ENCODE data around the gene UBE2F.
A peak's percentile ranks its signal among the peaks of the same experiment; 100 is the strongest.

Gene UBE2F, protein sequence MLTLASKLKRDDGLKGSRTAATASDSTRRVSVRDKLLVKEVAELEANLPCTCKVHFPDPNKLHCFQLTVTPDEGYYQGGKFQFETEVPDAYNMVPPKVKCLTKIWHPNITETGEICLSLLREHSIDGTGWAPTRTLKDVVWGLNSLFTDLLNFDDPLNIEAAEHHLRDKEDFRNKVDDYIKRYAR

GRCh38 chr2:237966565-237967462 is at the start of gene UBE2F:
Gene UBE2F (plus strand): TSS chr2:237967014. CDS start chr2:237973108, 6,094 bp downstream.
- H3K27me3 ChIP-seq (replicated peaks; ENCODE audit: control insufficient read depth, insufficient read depth, low read length), result no peaks in the 10 kb centered on the region
- peak within 1 kb of the TSS; percentile 92 for H3K4me3 ChIP-seq (ENCODE audit: low read length)
- DNase-seq (ENCODE audit: low read depth), result peak; percentile 99
- peaks cover 33% of the 10 kb centered on the region for H3K4me1 ChIP-seq (ENCODE audit: control insufficient read depth, insufficient read depth, low read length)
- H3K9me3 ChIP-seq (ENCODE audit: control insufficient read depth, low read length), result peaks cover 14% of the 10 kb centered on the region
- H3K36me3 ChIP-seq (ENCODE audit: control insufficient read depth, insufficient read depth, low read length, severe bottlenecking), result no peaks in the 10 kb centered on the region
- H3K9ac ChIP-seq (ENCODE audit: low read length), result peak within 1 kb of the TSS; percentile 91

DNA sequence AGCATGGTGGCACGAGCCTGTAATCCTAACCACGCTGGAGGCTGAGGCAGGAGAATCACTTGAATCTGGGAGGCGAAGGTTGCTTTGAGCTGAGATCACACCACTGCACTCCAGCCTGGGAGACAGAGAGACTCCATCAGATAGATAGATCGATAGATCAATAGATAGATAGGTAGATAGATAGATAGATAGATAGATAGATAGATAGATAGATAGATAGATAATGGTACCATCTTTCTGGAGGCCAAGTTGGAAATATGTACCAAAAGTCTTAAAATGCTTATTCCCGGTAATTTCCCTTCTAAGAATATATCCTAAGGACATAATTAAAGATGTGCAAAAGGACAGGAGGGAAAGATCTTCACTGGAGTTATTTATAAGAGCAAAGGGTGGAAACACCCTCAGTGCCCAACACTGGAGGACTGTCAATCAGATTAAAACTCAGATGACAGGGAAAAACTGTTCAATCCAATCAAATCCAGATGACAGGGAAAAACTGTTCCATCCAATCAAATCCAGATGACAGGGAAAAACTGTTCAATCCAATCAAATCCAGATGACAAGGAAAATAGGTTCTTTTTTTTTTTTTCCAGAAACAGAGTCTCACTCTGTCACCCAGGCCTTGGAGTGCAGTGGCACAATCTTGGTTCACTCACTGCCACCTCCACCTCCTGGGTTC is 49.0 kb upstream of the UBE2F start:
- Histone ChIP-seq H3K9ac (ENCODE audit: low read length) (no peak overlapping the region), H3K36me3 (ENCODE audit: control insufficient read depth, insufficient read depth, low read length, severe bottlenecking) (no peaks in the 10 kb centered on the region), H3K4me1 (ENCODE audit: control insufficient read depth, insufficient read depth, low read length) (peaks cover 2% of the 10 kb centered on the region), H3K9me3 (ENCODE audit: control insufficient read depth, low read length) (peaks cover 3% of the 10 kb centered on the region), H3K27me3 (replicated peaks; ENCODE audit: control insufficient read depth, insufficient read depth, low read length) (no peaks in the 10 kb centered on the region), H3K4me3 (ENCODE audit: low read length) (no peak overlapping the region)
- peak; percentile 24 for DNase-seq (ENCODE audit: low read depth)

DNA sequence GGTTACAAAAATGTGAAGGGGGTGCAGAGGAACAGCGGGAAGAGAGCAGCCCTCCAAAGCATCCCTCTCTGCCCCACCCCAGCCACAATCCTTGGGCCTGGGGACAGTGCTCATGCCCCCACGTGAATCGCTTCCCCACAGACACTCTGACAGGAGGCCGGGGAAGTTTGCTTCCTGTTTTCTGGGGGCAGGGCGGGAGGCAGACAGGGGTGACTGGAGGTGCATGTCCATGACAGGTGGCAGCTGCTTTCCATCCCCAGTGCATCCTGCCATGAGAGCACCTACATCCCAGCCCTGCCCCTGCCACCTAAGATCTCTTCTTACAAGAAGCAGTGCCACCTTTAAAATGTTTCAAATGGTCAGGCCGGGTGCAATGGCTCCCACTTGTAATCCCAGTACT is 47.2 kb upstream of the UBE2F start:
- Histone ChIP-seq H3K4me3 (ENCODE audit: low read length) (no peak overlapping the region), H3K9me3 (ENCODE audit: control insufficient read depth, low read length) (peaks cover 3% of the 10 kb centered on the region), H3K36me3 (ENCODE audit: control insufficient read depth, insufficient read depth, low read length, severe bottlenecking) (no peaks in the 10 kb centered on the region), H3K27me3 (replicated peaks; ENCODE audit: control insufficient read depth, insufficient read depth, low read length) (no peaks in the 10 kb centered on the region), H3K4me1 (ENCODE audit: control insufficient read depth, insufficient read depth, low read length) (peaks cover 2% of the 10 kb centered on the region), H3K9ac (ENCODE audit: low read length) (no peak overlapping the region)
- no peak for DNase-seq (ENCODE audit: low read depth)

GRCh38 chr2:237920673-237921072 is 46.1 kb upstream of the UBE2F start:
- Histone ChIP-seq H3K4me1 (ENCODE audit: control insufficient read depth, insufficient read depth, low read length) (peaks cover 2% of the 10 kb centered on the region), H3K9ac (ENCODE audit: low read length) (no peak overlapping the region), H3K9me3 (ENCODE audit: control insufficient read depth, low read length) (peaks cover 3% of the 10 kb centered on the region), H3K4me3 (ENCODE audit: low read length) (no peak overlapping the region), H3K27me3 (replicated peaks; ENCODE audit: control insufficient read depth, insufficient read depth, low read length) (no peaks in the 10 kb centered on the region), H3K36me3 (ENCODE audit: control insufficient read depth, insufficient read depth, low read length, severe bottlenecking) (no peaks in the 10 kb centered on the region)
- no peak for DNase-seq (ENCODE audit: low read depth)

DNA sequence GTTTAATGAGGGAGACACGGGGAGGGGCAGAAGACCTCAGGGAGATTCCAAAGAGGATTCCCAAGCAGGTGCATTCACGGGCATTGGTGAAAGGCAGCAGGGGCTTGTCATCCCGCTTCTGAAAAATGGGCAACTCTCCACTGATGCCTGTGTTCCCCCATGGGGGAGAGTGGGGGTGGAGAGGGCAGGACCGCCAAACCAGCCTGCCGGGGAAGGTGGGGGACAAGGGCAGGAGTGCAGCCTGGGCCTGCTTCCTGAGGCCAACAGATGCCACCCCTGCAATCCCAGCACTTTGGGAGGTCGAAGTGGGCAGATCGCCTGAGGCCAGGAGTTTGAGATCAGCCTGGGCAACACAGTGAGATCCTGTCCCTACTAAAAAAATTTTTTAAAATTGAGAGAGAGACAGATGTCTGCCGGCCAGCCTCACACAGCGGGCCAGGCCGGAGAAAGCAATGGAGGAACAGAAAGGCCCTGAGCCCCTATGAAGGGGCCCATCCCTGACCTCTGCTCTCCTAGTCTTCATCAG is 44.8 kb upstream of the UBE2F start:
- H3K9me3 ChIP-seq (ENCODE audit: control insufficient read depth, low read length), result peaks cover 3% of the 10 kb centered on the region
- no peaks in the 10 kb centered on the region for H3K36me3 ChIP-seq (ENCODE audit: control insufficient read depth, insufficient read depth, low read length, severe bottlenecking)
- H3K27me3 ChIP-seq (replicated peaks; ENCODE audit: control insufficient read depth, insufficient read depth, low read length), result no peaks in the 10 kb centered on the region
- no peak overlapping the region for H3K4me3 ChIP-seq (ENCODE audit: low read length)
- H3K4me1 ChIP-seq (ENCODE audit: control insufficient read depth, insufficient read depth, low read length), result peaks cover 2% of the 10 kb centered on the region
- DNase-seq (ENCODE audit: low read depth), result no peak
- H3K9ac ChIP-seq (ENCODE audit: low read length), result no peak overlapping the region

DNA sequence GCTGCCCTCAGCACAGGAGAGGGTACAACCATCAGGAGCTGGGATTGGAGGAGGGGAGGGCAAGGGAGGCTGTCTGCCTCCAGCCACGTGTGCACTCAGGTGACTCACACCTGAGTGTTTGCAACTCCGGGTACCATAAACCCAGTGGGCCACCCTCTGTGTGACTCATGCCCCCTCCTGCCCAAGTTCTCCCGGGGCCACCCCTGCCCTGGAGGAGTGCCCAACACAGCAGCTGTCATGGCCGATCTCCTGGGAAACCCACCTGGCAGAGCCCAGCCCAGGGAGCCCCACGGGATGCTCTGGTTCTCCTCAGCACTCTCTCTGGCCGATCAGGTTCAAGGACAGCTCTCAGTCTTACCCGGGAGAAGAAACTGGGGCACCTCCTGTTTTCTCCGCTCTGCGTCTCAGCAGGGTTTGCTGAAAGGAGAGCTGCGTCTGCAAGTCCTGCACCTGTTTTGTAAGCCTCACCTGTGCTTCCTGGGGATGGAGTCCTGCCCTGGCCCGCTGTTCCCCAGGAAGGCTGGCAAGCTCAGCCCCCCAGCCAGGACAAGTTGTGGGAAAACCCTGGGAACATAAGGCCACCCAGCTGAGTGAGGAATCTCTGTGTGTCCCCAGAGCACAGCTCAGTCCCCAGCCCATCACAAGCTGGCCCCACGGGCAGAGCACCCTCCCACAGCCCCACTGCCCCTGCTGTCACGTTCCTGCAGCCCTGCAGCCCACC is 44.0 kb upstream of the UBE2F start:
- Histone ChIP-seq H3K9me3 (ENCODE audit: control insufficient read depth, low read length) (peaks cover 3% of the 10 kb centered on the region), H3K4me3 (ENCODE audit: low read length) (no peak overlapping the region), H3K9ac (ENCODE audit: low read length) (peak overlapping the region; percentile 76), H3K36me3 (ENCODE audit: control insufficient read depth, insufficient read depth, low read length, severe bottlenecking) (no peaks in the 10 kb centered on the region), H3K4me1 (ENCODE audit: control insufficient read depth, insufficient read depth, low read length) (peaks cover 2% of the 10 kb centered on the region), H3K27me3 (replicated peaks; ENCODE audit: control insufficient read depth, insufficient read depth, low read length) (no peaks in the 10 kb centered on the region)
- no peak for DNase-seq (ENCODE audit: low read depth)

DNA sequence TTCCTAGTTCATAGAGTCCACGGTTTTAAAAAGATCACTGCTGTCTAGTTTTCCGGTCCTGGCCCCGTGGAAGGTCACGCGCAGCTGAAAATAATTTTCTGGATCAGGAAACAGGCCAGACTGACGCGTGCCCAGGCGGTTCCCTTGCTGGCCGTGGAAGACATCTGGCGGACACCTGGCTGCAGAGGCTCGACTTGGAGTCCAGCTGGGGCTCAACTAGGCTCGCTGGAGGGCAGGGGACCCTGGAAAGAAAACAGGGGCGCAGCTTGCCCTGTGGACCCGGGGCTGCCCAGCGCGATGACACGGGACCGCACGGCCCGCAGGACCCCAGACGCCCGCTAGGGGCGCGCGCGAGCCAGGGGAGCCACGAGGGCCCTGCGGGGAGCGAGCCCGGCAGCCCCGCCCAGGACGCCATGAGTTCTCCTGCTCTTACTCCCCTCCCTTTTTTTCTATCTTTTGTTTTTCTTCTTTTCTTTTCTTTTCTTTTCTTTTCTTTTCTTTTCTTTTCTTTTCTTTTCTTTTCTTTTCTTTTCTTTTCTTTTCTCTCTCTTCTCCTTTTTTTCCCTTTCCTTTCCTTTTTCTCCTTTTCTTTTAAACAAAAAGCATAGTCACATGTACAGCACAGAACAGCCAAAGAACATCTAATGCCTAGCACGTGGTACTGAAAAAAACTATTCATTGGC is 43.2 kb upstream of the UBE2F start:
- no peaks in the 10 kb centered on the region for H3K36me3 ChIP-seq (ENCODE audit: control insufficient read depth, insufficient read depth, low read length, severe bottlenecking)
- DNase-seq (ENCODE audit: low read depth), result peak; percentile 82

GRCh38 chr2:237924164-237924534 is 42.7 kb upstream of the UBE2F start:
- Histone ChIP-seq H3K4me1 (ENCODE audit: control insufficient read depth, insufficient read depth, low read length) (peaks cover 2% of the 10 kb centered on the region), H3K36me3 (ENCODE audit: control insufficient read depth, insufficient read depth, low read length, severe bottlenecking) (no peaks in the 10 kb centered on the region), H3K9me3 (ENCODE audit: control insufficient read depth, low read length) (peaks cover 3% of the 10 kb centered on the region), H3K27me3 (replicated peaks; ENCODE audit: control insufficient read depth, insufficient read depth, low read length) (peaks cover 6% of the 10 kb centered on the region), H3K4me3 (ENCODE audit: low read length) (no peak overlapping the region), H3K9ac (ENCODE audit: low read length) (no peak overlapping the region)
- DNase-seq (ENCODE audit: low read depth), result no peak

More for the DNA sequence above, 43.2 kb upstream of the UBE2F start:
- peak overlapping the region; percentile 73 for H3K4me3 ChIP-seq (ENCODE audit: low read length)
- H3K4me1 ChIP-seq (ENCODE audit: control insufficient read depth, insufficient read depth, low read length), result peaks cover 2% of the 10 kb centered on the region
- H3K9ac ChIP-seq (ENCODE audit: low read length), result peak overlapping the region; percentile 76
- peaks cover 3% of the 10 kb centered on the region for H3K9me3 ChIP-seq (ENCODE audit: control insufficient read depth, low read length)
- peaks cover 3% of the 10 kb centered on the region for H3K27me3 ChIP-seq (replicated peaks; ENCODE audit: control insufficient read depth, insufficient read depth, low read length)

- no peak for DNase-seq (ENCODE audit: low read depth)
- Histone ChIP-seq H3K36me3 (ENCODE audit: control insufficient read depth, insufficient read depth, low read length, severe bottlenecking) (no peaks in the 10 kb centered on the region), H3K9ac (ENCODE audit: low read length) (no peak overlapping the region), H3K9me3 (ENCODE audit: control insufficient read depth, low read length) (no peaks in the 10 kb centered on the region), H3K4me3 (ENCODE audit: low read length) (no peak overlapping the region), H3K4me1 (ENCODE audit: control insufficient read depth, insufficient read depth, low read length) (peaks cover 12% of the 10 kb centered on the region), H3K27me3 (replicated peaks; ENCODE audit: control insufficient read depth, insufficient read depth, low read length) (peaks cover 6% of the 10 kb centered on the region)
These were observed 39.7 kb upstream of the UBE2F start for GRCh38 chr2:237927135-237927534.

DNA sequence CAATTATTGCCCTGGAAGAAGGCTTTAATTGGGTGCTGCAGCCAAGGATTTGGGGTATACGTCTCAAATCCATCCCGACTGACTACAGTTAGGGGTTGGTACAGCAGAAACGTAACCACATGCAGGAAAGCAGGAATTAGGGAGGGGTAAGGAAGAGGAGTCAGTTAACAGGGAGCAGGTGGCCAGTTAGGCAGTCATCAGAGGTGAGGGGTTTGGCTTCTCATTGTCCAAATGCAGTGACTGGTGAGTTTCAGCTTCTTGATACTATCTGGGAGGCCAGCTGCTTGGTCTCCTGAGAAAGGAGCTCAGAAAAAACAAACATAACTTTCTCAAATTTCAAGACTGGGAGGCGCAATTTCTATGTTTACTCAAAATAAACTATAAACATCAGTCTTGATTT is 38.8 kb upstream of the UBE2F start:
- H3K36me3 ChIP-seq (ENCODE audit: control insufficient read depth, insufficient read depth, low read length, severe bottlenecking), result no peaks in the 10 kb centered on the region
- H3K27me3 ChIP-seq (replicated peaks; ENCODE audit: control insufficient read depth, insufficient read depth, low read length), result peaks cover 6% of the 10 kb centered on the region
- H3K4me3 ChIP-seq (ENCODE audit: low read length), result no peak overlapping the region
- H3K9ac ChIP-seq (ENCODE audit: low read length), result no peak overlapping the region
- DNase-seq (ENCODE audit: low read depth), result peak; percentile 35
- H3K4me1 ChIP-seq (ENCODE audit: control insufficient read depth, insufficient read depth, low read length), result peaks cover 14% of the 10 kb centered on the region
- H3K9me3 ChIP-seq (ENCODE audit: control insufficient read depth, low read length), result no peaks in the 10 kb centered on the region
